ENCODE results near the gene GRIK4. TPM values are rescaled to one million over a fixed set of nuclear protein-coding genes. Genes with fewer than 3 reads are reported as not detected.

The GRIK4 gene
- total and polyA plus RNA-seq, 4 donors = 0.41 to 4.9 (median 1.7) TPM

DNA sequence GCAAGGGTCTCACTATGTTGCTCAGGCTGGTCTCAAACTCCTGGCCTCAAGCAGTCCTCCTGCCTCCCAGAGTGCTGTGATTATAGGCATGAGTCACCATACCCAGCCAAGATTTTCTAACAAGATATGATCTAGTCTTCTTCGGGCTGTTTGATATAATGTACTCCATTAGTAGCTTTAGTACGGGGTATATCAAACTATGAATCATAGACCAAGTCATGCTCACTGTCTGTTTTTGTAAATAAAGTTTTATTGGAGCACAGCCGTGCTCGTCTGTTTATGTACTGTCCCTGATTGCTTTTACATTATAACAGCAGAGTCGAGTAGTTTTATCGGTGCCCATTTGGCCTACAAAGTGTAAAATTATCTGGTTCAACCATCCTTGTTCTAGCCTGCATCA lies 43.9 kb upstream of the GRIK4 start:
- TF ChIP-seq CTCF (IDR thresholded peaks at IDR 0.05; ENCODE audit: control extremely low read depth, extremely low read depth) = no peak
- H3K36me3 ChIP-seq (ENCODE audit: control insufficient read depth in 4 of 4, insufficient read depth in 4 of 4, low read length in 4 of 4) = peaks cover 22 to 50% (median 35%) of the 10 kb centered on the region in 4 donors
- H3K9ac ChIP-seq (ENCODE audit: insufficient read depth in 1 of 2, low read length in 2 of 2) = no peak overlapping the region
- H3K27me3 ChIP-seq (ENCODE audit: control insufficient read depth in 3 of 3, insufficient read depth in 3 of 3, low read length in 2 of 3) = no peaks in the 10 kb centered on the region
- no peak overlapping the region for H3K27ac ChIP-seq (ENCODE audit: low read depth in 1 of 2, low read length in 1 of 2)
- H3K4me1 ChIP-seq (ENCODE audit: control insufficient read depth in 5 of 5, insufficient read depth in 5 of 5, low read length in 5 of 5) = no peaks in the 10 kb centered on the region
- no peak overlapping the region for H3K4me3 ChIP-seq
- DNase-seq (no peak), ATAC-seq (ENCODE audit: insufficient read depth, low FRiP score) (no peak)
- WGBS, 2 donors = 95 to 99% methylated on average over 6 of the region's 6 CpGs
- no peaks in the 10 kb centered on the region for H3K9me3 ChIP-seq (ENCODE audit: control insufficient read depth in 4 of 4, insufficient read depth in 3 of 4, low read length in 3 of 4)

DNA sequence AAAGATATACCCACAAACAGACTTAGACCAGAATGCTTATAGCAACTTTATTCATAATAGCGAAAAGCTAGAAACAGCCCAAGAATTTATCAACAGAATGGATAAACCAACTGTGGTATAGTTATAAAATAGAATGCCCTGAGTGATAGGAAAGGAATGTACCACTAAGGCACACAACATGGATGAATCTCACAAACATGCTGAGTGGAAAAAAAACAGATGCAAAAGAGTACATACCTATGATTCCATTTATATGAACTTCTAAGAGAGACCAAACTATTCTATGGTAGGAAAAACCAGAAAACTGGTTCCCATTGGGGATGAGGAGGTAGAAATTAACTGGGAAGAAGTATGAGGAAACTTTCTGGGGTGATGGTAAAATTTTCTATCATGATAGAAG lies 40.4 kb upstream of the GRIK4 start:
- Histone ChIP-seq H3K9ac (ENCODE audit: insufficient read depth in 1 of 2, low read length in 2 of 2) (no peak overlapping the region), H3K9me3 (ENCODE audit: control insufficient read depth in 4 of 4, insufficient read depth in 3 of 4, low read length in 3 of 4) (no peaks in the 10 kb centered on the region), H3K36me3 (ENCODE audit: control insufficient read depth in 4 of 4, insufficient read depth in 4 of 4, low read length in 4 of 4) (peaks cover 14 to 41% (median 38%) of the 10 kb centered on the region in 4 donors), H3K27ac (ENCODE audit: low read depth in 1 of 2, low read length in 1 of 2) (no peak overlapping the region), H3K4me1 (ENCODE audit: control insufficient read depth in 5 of 5, insufficient read depth in 5 of 5, low read length in 5 of 5) (no peaks in the 10 kb centered on the region), H3K27me3 (ENCODE audit: control insufficient read depth in 3 of 3, insufficient read depth in 3 of 3, low read length in 2 of 3) (no peaks in the 10 kb centered on the region), H3K4me3 (no peak overlapping the region)
- WGBS, 2 donors = 95 to 100% methylated on average over 1 of the region's 1 CpG
- DNase-seq (no peak), ATAC-seq (ENCODE audit: insufficient read depth, low FRiP score) (no peak)
- TF ChIP-seq CTCF (IDR thresholded peaks at IDR 0.05; ENCODE audit: control extremely low read depth, extremely low read depth) = no peak

- H3K27me3 ChIP-seq (ENCODE audit: control insufficient read depth in 3 of 3, insufficient read depth in 3 of 3, low read length in 2 of 3) = no peaks in the 10 kb centered on the region
- no peak for TF ChIP-seq CTCF (IDR thresholded peaks at IDR 0.05; ENCODE audit: control extremely low read depth, extremely low read depth)
- no peak for DNase-seq
- WGBS, 2 donors = 94 to 98% methylated on average over 3 of the region's 3 CpGs
- H3K4me3 ChIP-seq = no peak overlapping the region
- H3K27ac ChIP-seq (ENCODE audit: low read depth in 1 of 2, low read length in 1 of 2) = no peak overlapping the region
- H3K9ac ChIP-seq (ENCODE audit: insufficient read depth in 1 of 2, low read length in 2 of 2) = no peak overlapping the region
- H3K4me1 ChIP-seq (ENCODE audit: control insufficient read depth in 5 of 5, insufficient read depth in 5 of 5, low read length in 5 of 5) = no peaks in the 10 kb centered on the region
- H3K36me3 ChIP-seq (ENCODE audit: control insufficient read depth in 4 of 4, insufficient read depth in 4 of 4, low read length in 4 of 4) = peaks cover 13 to 44% (median 36%) of the 10 kb centered on the region in 4 donors
- ATAC-seq (ENCODE audit: insufficient read depth, low FRiP score) = no peak
- H3K9me3 ChIP-seq (ENCODE audit: control insufficient read depth in 4 of 4, insufficient read depth in 3 of 4, low read length in 3 of 4) = no peaks in the 10 kb centered on the region
Measured at GRCh38 chr11:120471994-120472393, 39.6 kb upstream of the GRIK4 start.

DNA sequence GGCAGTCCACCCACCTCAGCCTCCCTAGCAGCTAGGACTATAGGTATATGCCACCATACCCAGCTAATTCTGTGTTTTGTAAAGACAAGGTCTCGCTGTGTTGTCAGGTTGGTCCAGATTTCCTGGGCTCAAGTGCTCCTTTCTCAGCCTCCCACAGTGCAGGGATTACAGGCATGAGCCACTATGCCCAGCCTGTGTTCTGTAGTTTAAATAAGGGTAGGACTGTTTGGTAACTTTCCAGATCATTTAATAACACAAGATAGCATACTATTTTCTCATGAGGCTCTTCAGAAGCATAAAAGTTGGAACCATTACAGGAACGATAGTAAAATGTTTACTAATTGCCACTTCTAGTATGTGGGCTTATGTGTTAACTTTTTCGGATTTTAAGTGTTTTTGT lies 38.0 kb upstream of the GRIK4 start:
- TF ChIP-seq CTCF (IDR thresholded peaks at IDR 0.05; ENCODE audit: control extremely low read depth, extremely low read depth) = no peak
- Histone ChIP-seq H3K9ac (ENCODE audit: insufficient read depth in 1 of 2, low read length in 2 of 2) (no peak overlapping the region), H3K36me3 (ENCODE audit: control insufficient read depth in 4 of 4, insufficient read depth in 4 of 4, low read length in 4 of 4) (peaks cover 8 to 46% (median 39%) of the 10 kb centered on the region in 4 donors), H3K4me3 (no peak overlapping the region), H3K4me1 (ENCODE audit: control insufficient read depth in 5 of 5, insufficient read depth in 5 of 5, low read length in 5 of 5) (no peaks in the 10 kb centered on the region), H3K9me3 (ENCODE audit: control insufficient read depth in 4 of 4, insufficient read depth in 3 of 4, low read length in 3 of 4) (no peaks in the 10 kb centered on the region), H3K27ac (ENCODE audit: low read depth in 1 of 2, low read length in 1 of 2) (no peak overlapping the region), H3K27me3 (ENCODE audit: control insufficient read depth in 3 of 3, insufficient read depth in 3 of 3, low read length in 2 of 3) (no peaks in the 10 kb centered on the region)
- DNase-seq (no peak), ATAC-seq (ENCODE audit: insufficient read depth, low FRiP score) (no peak)
- WGBS, 2 donors = 83 to 88% methylated on average over 3 of the region's 3 CpGs

Measured in lung (tissue), 12 donors.